Ascending aorta (tissue), 2 donors: Measurements from ENCODE around the gene FOXN1. TPM values are rescaled to one million over a fixed set of nuclear protein-coding genes. Genes with fewer than 3 reads are reported as not detected.
"Not testable (repeated sequence)": the region's sequence is repeated elsewhere in the genome, so short reads cannot be mapped to it uniquely, and the experiment has no call there.

Source experiments
- DNase-seq, 2 donors: peaks; one replicate each; pipeline ENCODE4 v3.0.0-alpha.2; 2019; ENCODE audit warnings: low spot score in 2 of 2
- H3K27ac ChIP-seq, 2 donors: fragments of 200-600 bp; sonication (generic); one replicate each; pipeline ENCODE4 v1.5.1; 2016 to 2017; ENCODE audit warnings: mild to moderate bottlenecking in 1 of 2
- H3K27me3 ChIP-seq: fragments of 200-600 bp; sonication (generic); one replicate; pipeline ENCODE4 v1.5.1; 2017
- H3K36me3 ChIP-seq, 2 donors: fragments of 200-600 bp; sonication (generic); one replicate each; pipeline ENCODE4 v1.5.1; 2016
- H3K4me1 ChIP-seq, 2 donors: fragments of 200-600 bp; sonication (generic); one replicate each; pipeline ENCODE4 v1.5.1; 2016 to 2017; ENCODE audit warnings: mild to moderate bottlenecking in 1 of 2
- H3K4me3 ChIP-seq, 2 donors: fragments of 200-600 bp; sonication (generic); one replicate each; pipeline ENCODE4 v1.5.1; 2016 to 2017; ENCODE audit warnings: mild to moderate bottlenecking in 1 of 2
- H3K9me3 ChIP-seq, 2 donors: fragments of 200-600 bp; sonication (generic); one replicate each; pipeline ENCODE4 v1.5.1; 2016
- intact Hi-C: fragments of 100-400 bp; cut with DNase I; formaldehyde crosslinking; loops from one replicate; pipeline ENCODE4 v1.15.1; 2023
- total RNA-seq: library from RNA; depleted of rRNA; stranded (reverse); fragments of >200 nt; gene quantifications from one replicate; pipeline ENCODE4 v1.1.0, GENCODE V29; 2016
- TF ChIP-seq, protein P1 (sequence below), 3 experiments: fragments of 200-600 bp in 2 of 3; fragments of 450-650 bp in 1 of 3; sonication (generic) in 2 of 3; IDR thresholded peaks; one replicate each; pipeline ENCODE4 v1.5.1; 2016 to 2019; ENCODE audit warnings: antibody characterized with exemption in 3 of 3, mild to moderate bottlenecking in 1 of 3, moderate library complexity in 1 of 3

The FOXN1 gene, protein sequence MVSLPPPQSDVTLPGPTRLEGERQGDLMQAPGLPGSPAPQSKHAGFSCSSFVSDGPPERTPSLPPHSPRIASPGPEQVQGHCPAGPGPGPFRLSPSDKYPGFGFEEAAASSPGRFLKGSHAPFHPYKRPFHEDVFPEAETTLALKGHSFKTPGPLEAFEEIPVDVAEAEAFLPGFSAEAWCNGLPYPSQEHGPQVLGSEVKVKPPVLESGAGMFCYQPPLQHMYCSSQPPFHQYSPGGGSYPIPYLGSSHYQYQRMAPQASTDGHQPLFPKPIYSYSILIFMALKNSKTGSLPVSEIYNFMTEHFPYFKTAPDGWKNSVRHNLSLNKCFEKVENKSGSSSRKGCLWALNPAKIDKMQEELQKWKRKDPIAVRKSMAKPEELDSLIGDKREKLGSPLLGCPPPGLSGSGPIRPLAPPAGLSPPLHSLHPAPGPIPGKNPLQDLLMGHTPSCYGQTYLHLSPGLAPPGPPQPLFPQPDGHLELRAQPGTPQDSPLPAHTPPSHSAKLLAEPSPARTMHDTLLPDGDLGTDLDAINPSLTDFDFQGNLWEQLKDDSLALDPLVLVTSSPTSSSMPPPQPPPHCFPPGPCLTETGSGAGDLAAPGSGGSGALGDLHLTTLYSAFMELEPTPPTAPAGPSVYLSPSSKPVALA
- total RNA-seq = not detected

DNA sequence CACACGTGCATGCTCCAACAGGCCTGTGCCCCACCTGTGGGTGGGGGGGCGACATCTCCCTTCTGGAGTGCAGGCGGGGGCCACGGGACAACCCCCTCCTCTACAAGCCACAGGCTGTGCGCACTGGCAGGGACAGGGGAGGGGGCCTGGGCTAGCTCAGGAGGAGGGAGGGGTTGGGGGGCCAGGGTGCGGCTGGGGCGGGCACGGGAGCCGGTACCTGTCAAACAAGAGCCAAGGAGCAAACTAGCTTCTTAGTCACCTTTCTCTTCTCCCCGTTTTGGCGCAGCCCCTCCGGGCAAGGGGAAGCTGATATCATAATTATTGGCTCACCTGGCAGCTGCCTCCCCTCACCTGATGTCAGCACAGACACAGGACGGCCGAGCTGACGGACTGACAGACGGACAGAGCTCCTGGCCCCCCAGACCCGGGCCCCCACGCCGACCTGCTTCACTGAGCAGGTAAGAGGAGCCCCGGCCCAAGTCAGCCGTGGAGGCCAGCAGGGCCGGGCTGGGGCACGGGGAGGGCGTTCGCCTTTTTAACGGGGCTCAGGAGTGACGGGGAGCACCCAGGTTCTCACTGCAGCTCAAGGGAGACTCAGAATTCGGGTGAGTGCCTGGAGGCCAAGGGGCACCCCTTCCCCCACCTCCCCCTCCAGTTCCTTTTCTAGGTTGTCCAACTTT, at the start of gene FOXN1:
FOXN1 (plus strand) TSS at position 363 of the 680 bp plus-strand sequence. CDS start 17,622 bp downstream, outside the sequence.
- Histone ChIP-seq H3K27me3 (no peaks in the 10 kb centered on the region), H3K27ac (no peak within 1 kb of the TSS), H3K9me3 (no peaks in the 10 kb centered on the region), H3K4me1 (no peaks in the 10 kb centered on the region), H3K4me3 (no peak within 1 kb of the TSS), H3K36me3 (no peaks in the 10 kb centered on the region)
- intact Hi-C loops = no loop called here
- TF ChIP-seq, protein P1, sequence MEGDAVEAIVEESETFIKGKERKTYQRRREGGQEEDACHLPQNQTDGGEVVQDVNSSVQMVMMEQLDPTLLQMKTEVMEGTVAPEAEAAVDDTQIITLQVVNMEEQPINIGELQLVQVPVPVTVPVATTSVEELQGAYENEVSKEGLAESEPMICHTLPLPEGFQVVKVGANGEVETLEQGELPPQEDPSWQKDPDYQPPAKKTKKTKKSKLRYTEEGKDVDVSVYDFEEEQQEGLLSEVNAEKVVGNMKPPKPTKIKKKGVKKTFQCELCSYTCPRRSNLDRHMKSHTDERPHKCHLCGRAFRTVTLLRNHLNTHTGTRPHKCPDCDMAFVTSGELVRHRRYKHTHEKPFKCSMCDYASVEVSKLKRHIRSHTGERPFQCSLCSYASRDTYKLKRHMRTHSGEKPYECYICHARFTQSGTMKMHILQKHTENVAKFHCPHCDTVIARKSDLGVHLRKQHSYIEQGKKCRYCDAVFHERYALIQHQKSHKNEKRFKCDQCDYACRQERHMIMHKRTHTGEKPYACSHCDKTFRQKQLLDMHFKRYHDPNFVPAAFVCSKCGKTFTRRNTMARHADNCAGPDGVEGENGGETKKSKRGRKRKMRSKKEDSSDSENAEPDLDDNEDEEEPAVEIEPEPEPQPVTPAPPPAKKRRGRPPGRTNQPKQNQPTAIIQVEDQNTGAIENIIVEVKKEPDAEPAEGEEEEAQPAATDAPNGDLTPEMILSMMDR (IDR thresholded peaks at IDR 0.05) = no peak
- DNase-seq = no peak

DNA sequence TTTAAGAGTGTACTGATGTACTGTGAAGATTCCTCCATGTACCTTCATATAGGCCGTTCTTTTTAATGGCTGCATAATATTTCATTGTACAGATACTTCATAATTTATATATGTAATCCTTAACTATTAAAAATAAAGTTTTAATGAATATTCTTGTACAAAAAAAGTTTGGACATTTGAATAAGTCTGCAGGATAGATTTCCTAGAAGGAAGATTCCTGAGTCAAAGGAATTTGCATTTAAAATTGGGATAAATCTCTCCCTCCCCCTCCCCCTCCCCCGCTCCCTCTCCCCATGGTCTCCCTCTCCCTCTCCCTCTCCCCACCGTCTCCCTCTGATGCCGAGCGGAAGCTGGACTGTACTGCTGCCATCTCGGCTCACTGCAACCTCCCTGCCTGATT, 48.3 kb upstream of the FOXN1 start:
- H3K4me1 ChIP-seq = no peaks in the 10 kb centered on the region
- intact Hi-C loops = no loop called here
- H3K27ac ChIP-seq = no peak overlapping the region
- H3K27me3 ChIP-seq = no peaks in the 10 kb centered on the region
- no peak overlapping the region for H3K4me3 ChIP-seq
- no peaks in the 10 kb centered on the region for H3K36me3 ChIP-seq
- no peak for DNase-seq
- no peaks in the 10 kb centered on the region for H3K9me3 ChIP-seq
- TF ChIP-seq, protein P1 (IDR thresholded peaks at IDR 0.05) = no peak

DNA sequence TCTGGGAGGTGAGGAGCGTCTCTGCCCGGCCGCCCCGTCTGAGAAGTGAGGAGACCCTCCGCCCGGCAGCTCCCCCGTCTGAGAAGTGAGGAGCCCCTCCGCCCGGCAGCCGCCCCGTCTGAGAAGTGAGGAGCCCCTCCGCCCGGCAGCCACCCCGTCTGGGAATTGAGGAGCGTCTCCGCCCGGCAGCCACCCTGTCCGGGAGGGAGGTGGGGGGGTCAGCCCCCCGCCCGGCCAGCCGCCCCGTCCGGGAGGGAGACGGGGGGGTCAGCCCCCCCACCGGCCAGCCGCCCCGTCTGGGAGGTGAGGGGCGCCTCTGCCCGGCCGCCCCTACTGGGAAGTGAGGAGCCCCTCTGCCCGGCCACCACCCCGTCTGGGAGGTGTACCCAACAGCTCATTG, 47.3 kb upstream of the FOXN1 start:
- H3K4me3 ChIP-seq, intact Hi-C loops, H3K27ac ChIP-seq, H3K9me3 ChIP-seq, DNase-seq, H3K4me1 ChIP-seq, H3K36me3 ChIP-seq, H3K27me3 ChIP-seq: not testable (repeated sequence)

DNA sequence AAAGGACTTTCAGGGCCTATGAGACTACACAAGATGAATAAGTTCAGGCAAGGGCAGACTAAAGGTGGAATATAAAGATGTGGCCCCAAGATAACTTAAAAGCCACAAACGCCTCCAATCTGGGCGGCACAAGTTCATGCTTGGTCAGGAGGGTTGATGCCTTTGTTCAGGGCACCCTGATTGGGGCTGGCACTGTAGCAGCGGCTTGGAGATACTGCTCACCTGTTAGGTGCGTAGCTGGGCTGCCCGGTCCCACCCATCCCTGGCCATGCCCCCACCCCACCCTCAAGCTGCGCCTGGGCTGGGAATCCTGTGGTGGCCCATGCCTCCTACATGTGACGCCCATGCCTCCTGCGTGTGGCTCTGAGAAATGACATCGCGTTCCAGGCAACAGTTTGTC, 45.2 kb upstream of the FOXN1 start:
- H3K9me3 ChIP-seq = no peaks in the 10 kb centered on the region

DNA sequence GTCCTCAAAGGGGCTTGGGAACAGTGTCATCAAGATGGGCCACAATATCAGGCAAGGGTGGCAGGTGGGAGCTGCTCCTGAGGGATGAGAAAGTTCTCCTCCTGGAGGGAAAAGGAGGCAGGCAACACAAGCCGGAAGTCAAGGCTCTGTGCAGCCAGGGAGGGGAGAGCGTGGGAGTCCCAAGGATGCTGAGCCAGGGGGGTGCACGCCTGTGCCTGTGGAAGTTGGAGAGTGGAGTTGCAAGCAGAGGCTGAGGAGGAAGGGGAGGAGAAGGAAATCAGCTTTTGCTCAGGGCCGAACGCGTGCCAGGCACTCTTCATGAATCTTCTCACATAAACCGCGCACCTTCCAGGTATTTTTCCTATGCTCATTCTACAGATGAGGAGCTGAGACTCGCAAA, 40.1 kb upstream of the FOXN1 start:
- intact Hi-C loops = no loop called here
- Histone ChIP-seq H3K4me3 (no peak overlapping the region), H3K36me3 (no peaks in the 10 kb centered on the region), H3K27me3 (no peaks in the 10 kb centered on the region), H3K27ac (no peak overlapping the region), H3K9me3 (no peaks in the 10 kb centered on the region), H3K4me1 (no peaks in the 10 kb centered on the region)
- no peak for DNase-seq
- TF ChIP-seq, protein P1 (IDR thresholded peaks at IDR 0.05) = no peak

More for the DNA sequence above, 45.2 kb upstream of the FOXN1 start:
- H3K27me3 ChIP-seq = no peaks in the 10 kb centered on the region
- TF ChIP-seq, protein P1 (IDR thresholded peaks at IDR 0.05) = no peak
- H3K27ac ChIP-seq = no peak overlapping the region
- no peak for DNase-seq
- intact Hi-C loops = no loop called here
- H3K4me3 ChIP-seq = no peak overlapping the region
- no peaks in the 10 kb centered on the region for H3K36me3 ChIP-seq
- H3K4me1 ChIP-seq = no peaks in the 10 kb centered on the region
